HepG2 (cell line): ENCODE measurements around the gene CPED1. TPM values are rescaled to one million over a fixed set of nuclear protein-coding genes. Genes with fewer than 3 reads are reported as not detected.
"Not testable (repeated sequence)": the region's sequence is repeated elsewhere in the genome, so short reads cannot be mapped to it uniquely, and the experiment has no call there.

ENCODE experiments used
- ATAC-seq: fragments of 200-7000 bp; cut with Tn5 transposase; 3 replicates; pipeline ENCODE4 v1.9.1; 2020; ENCODE audit warnings: mild to moderate bottlenecking, moderate library complexity
- BruUV-seq: library from RNA; stranded (reverse); fragments of 400-500 nt; replicated peaks from 2 replicates; lab custom pipeline; 2021; lab: Mats Ljungman, UMichigan
- CTCF ChIA-PET: fragments of 300-600 bp; formaldehyde crosslinking; extraction: SDS; loops from one replicate; lab custom pipeline; 2021; ENCODE audit warnings: low total read pairs, inconsistent platforms, low intra/inter-chr PET ratio; lab: Yijun Ruan, JAX
- POLR2A ChIA-PET: fragments of 350-600 bp; sonication (Branson Sonifier 250); formaldehyde crosslinking; loops from one replicate; lab custom pipeline; 2020; ENCODE audit warnings: antibody characterized with exemption, inconsistent platforms; lab: Yijun Ruan, JAX
- DNase-seq: peaks from one replicate; pipeline ENCODE4 v3.0.0-alpha.2; 2015; ENCODE audit warnings: low spot score
- FAIRE-seq: peaks from 3 replicates; lab custom pipeline; 2011; peaks lifted over from hg19 to GRCh38; lab: Jason Lieb, UNC
- H2AFZ ChIP-seq: one replicate; pipeline ENCODE4 v1.6.1; 2011; ENCODE audit warnings: low read length, inconsistent platforms
- H3K27ac ChIP-seq: fragments of 300-600 bp; 3 replicates; pipeline ENCODE4 v1.8.0; 2011; ENCODE audit warnings: mixed run types, mild to moderate bottlenecking, mixed read lengths, low read length, inconsistent platforms; ENCODE audit not compliant: insufficient read depth; ENCODE audit errors: extremely low read length
- H3K27me3 ChIP-seq, 2 experiments: fragments of 200-600 bp in 1 of 2; 2 replicates in 1 of 2; 3 replicates in 1 of 2; pipeline versions ENCODE4 v1.6.0 to v1.8.0; 2011; ENCODE audit warnings: low read length in 2 of 2, mild to moderate bottlenecking in 2 of 2, moderate library complexity in 2 of 2, inconsistent platforms in 1 of 2; ENCODE audit not compliant: insufficient read depth in 2 of 2, control insufficient read depth in 1 of 2
- H3K36me3 ChIP-seq, 2 experiments: fragments of 200-600 bp in 1 of 2; replicated peaks in 1 of 2; 2 replicates in 1 of 2; 3 replicates in 1 of 2; pipeline versions ENCODE4 v1.5.1 to v1.8.0; 2011; ENCODE audit warnings: low read length in 2 of 2, inconsistent platforms in 1 of 2; ENCODE audit not compliant: insufficient read depth in 2 of 2, control insufficient read depth in 1 of 2
- H3K4me1 ChIP-seq: 2 replicates; pipeline ENCODE4 v1.5.1; 2012; ENCODE audit warnings: low read length, inconsistent platforms; ENCODE audit not compliant: insufficient read depth
- H3K4me2 ChIP-seq: 2 replicates; pipeline ENCODE4 v1.6.0; 2011; ENCODE audit warnings: low read depth, low read length, inconsistent platforms
- H3K4me3 ChIP-seq, 3 experiments: fragments of 200-600 bp in 1 of 3; sonication (generic), shearing (Covaris generic) in 1 of 3; replicated peaks in 1 of 3; 2 replicates each; pipeline ENCODE4 v1.5.1; 2011 to 2016; ENCODE audit warnings: low read length in 3 of 3, inconsistent platforms in 2 of 3, low read depth in 2 of 3, mild to moderate bottlenecking in 2 of 3, control low read depth in 1 of 3, mixed read lengths in 1 of 3; ENCODE audit not compliant: insufficient read depth in 1 of 3
- H3K79me2 ChIP-seq: one replicate; pipeline ENCODE4 v1.6.1; 2011; ENCODE audit warnings: low read length, inconsistent platforms; ENCODE audit not compliant: insufficient read depth
- H3K9ac ChIP-seq: 2 replicates; pipeline ENCODE4 v1.6.0; 2011; ENCODE audit warnings: mild to moderate bottlenecking, low read depth, low read length, inconsistent platforms; ENCODE audit not compliant: insufficient read depth
- H3K9me3 ChIP-seq: 2 replicates; pipeline ENCODE4 v1.5.1; 2012; ENCODE audit warnings: mild to moderate bottlenecking, low read length
- H4K20me1 ChIP-seq: 2 replicates; pipeline ENCODE4 v1.6.0; 2011; ENCODE audit warnings: inconsistent platforms, mild to moderate bottlenecking, low read length, moderate library complexity; ENCODE audit not compliant: insufficient read depth
- BRCA1 ChIP-seq: sonication (generic); formaldehyde crosslinking; IDR thresholded peaks from 2 replicates; pipeline ENCODE4 v1.4.0; 2020; ENCODE audit warnings: missing genetic modification reagents
- MEF2D ChIP-seq: sonication (generic); formaldehyde crosslinking; IDR thresholded peaks from 2 replicates; pipeline ENCODE4 v1.5.1; 2020; ENCODE audit warnings: mild to moderate bottlenecking, missing genetic modification reagents
- NFYB ChIP-seq: sonication (generic); formaldehyde crosslinking; IDR thresholded peaks from 2 replicates; pipeline ENCODE4 v1.4.0; 2020; ENCODE audit warnings: missing genetic modification reagents
- RARG ChIP-seq: sonication (generic); formaldehyde crosslinking; IDR thresholded peaks from 2 replicates; pipeline ENCODE4 v1.4.0; 2020; ENCODE audit warnings: low read depth, mild to moderate bottlenecking, missing genetic modification reagents
- SMARCE1 ChIP-seq: fragments of 450-650 bp; IDR thresholded peaks from 2 replicates; pipeline ENCODE4 v1.6.1; 2017; ENCODE audit warnings: borderline replicate concordance
- SNRNP70 ChIP-seq: fragments of 200-400 bp; formaldehyde crosslinking; IDR thresholded peaks from 2 replicates; pipeline ENCODE4 v1.6.1; 2017; ENCODE audit warnings: mild to moderate bottlenecking, low read depth, low read length, moderate library complexity
- SRSF4 ChIP-seq: fragments of 200-400 bp; formaldehyde crosslinking; IDR thresholded peaks from one replicate; pipeline ENCODE4 v1.6.1; 2018; ENCODE audit warnings: mild to moderate bottlenecking, low read depth, low read length, moderate library complexity; ENCODE audit not compliant: poor library complexity, severe bottlenecking
- STAT5B ChIP-seq: sonication (generic); formaldehyde crosslinking; IDR thresholded peaks from 2 replicates; pipeline ENCODE4 v1.4.0; 2020; ENCODE audit warnings: missing genetic modification reagents
- ZBTB21 ChIP-seq: sonication (generic); formaldehyde crosslinking; IDR thresholded peaks from 2 replicates; pipeline ENCODE4 v1.4.0; 2020; ENCODE audit warnings: missing genetic modification reagents
- ZNF383 ChIP-seq: sonication (generic); formaldehyde crosslinking; IDR thresholded peaks from 2 replicates; pipeline ENCODE4 v1.4.0; 2020; ENCODE audit warnings: missing genetic modification reagents, mild to moderate bottlenecking, borderline replicate concordance
- ZSCAN29 ChIP-seq: sonication (generic); formaldehyde crosslinking; conservative IDR thresholded peaks from 2 replicates; pipeline ENCODE4 v1.4.0; 2020; ENCODE audit warnings: mild to moderate bottlenecking, missing genetic modification reagents
- WGBS: methylation state at CpG from one replicate; pipeline ENCODE4 v1.1.6; 2017; ENCODE audit warnings: low lambda C conversion rate; 5-methylcytosine and 5-hydroxymethylcytosine counted together
- in situ Hi-C: cut with HindIII; loops from 2 replicates; pipeline ENCODE4 v1.10.0; 2017; ENCODE audit warnings: low pct_unique_long_range_greater_than_20kb; ENCODE audit not compliant: extremely low pct_ligation_motif_present
- intact Hi-C: fragments of 100-400 bp; cut with micrococcal nuclease; formaldehyde crosslinking; loops from one replicate; pipeline ENCODE4 v1.10.0; 2022; ENCODE audit not compliant: unreplicated experiment
- polyA plus RNA-seq, 8 experiments: library from polyadenylated mRNA; depleted of rRNA in 3 of 8; stranded (reverse) in 7 of 8; unstranded in 1 of 8; fragments of >200 nt; fragmentation: Illumina TruSeq in 4 of 8; extraction: Trizol in 4 of 8; gene quantifications; 2 replicates each; pipeline versions ENCODE4 v1.2.1 to v1.2.3, GENCODE V29; 2011 to 2016; ENCODE audit warnings: low read depth in 4 of 8, missing spikeins in 1 of 8, mixed read lengths in 1 of 8; ENCODE audit not compliant: insufficient read depth in 1 of 8
- total RNA-seq, 5 experiments: library from RNA; depleted of rRNA; stranded (reverse); fragments of >200 nt; fragmentation: Illumina TruSeq; extraction: Trizol; gene quantifications; 2 replicates each; pipeline ENCODE4 v1.2.3, GENCODE V29; 2016; ENCODE audit warnings: low read depth in 1 of 5
- TF ChIP-seq, protein P1 (sequence below): sonication (generic); formaldehyde crosslinking; IDR thresholded peaks from 2 replicates; pipeline ENCODE4 v1.5.1; 2020; ENCODE audit warnings: missing genetic modification reagents, mild to moderate bottlenecking, borderline replicate concordance

Gene CPED1
- total and polyA plus RNA-seq, 2 of the 13 experiments (the other 11 are each of a cell fraction or from before 2014, with no cell fraction given): 11.5 to 27.0 TPM

DNA sequence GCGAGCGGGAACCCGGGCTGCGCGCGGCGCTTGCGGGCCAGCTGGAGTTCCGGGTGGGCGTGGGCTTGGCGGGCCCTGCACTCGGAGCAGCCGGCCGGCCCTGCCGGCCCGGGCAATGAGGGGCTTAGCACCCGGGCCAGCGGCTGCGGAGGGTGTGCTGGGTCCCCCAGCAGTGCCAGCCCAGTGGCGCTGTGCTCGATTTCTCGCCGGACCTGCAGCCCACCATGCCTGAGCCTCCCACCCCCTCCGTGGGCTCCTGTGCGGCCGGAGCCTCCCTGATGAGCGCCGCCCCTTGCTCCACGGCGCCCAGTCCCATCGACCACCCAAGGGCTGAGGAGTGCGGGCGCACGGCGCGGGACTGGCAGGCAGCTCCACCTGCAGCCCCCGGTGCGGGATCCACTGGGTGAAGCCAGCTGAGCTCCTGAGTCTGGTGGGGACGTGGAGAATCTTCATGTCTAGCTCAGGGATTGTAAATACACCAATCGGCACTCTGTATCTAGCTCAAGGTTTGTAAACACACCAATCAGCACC lies 71.5 kb downstream of the CPED1 start:
- in situ Hi-C loops: not testable (repeated sequence)

DNA sequence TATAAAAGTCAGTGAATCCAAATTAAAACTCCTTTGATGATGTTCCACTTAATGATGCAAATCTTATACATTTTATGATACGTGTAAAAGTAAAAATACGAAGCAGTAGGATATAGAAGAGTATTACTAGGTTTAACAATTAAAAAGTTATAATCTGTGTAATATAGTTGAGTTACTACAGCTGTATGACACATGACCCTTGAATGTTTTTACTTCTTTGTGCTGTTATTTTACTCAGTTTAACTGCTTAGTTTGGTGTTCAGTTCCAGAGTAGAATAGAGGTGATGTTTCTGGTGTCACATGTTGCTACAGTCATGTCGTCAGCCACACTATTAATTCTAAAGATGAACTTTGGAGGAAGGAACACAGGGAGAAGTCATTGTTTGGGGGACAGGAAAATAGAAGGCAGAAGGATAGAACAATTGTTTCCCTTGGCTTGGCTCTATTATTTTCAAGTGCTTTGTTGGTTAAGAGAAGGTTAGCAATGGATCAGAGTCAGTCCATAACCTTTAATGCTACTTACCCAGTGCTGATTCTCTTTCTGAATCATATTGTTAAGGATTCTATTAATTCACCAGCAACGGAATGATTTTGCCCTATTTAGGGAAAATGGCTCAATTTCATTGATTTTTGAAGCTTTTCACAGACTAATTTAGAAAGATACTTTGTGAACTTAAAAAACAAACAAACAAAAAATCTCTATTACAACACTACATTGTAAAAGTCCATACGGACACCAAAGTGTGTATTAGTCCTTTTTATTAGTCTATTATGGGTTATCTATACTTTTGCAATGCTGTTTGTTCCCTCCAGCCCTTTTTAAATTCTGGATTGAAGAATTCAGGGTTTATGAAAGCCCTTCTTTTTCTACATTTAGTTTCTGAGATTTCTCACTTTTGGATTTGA lies 73.4 kb downstream of the CPED1 start:
- POLR2A ChIA-PET: interaction anchor here (0.7 to 1.7 kb wide), 4 partner anchors 11 to 111 kb away, joined by 3 to 5 read pairs (median 4); partner anchors contain the start of gene ING3
- H2AFZ ChIP-seq: peak overlapping the region; percentile 74
- H4K20me1 ChIP-seq: no peaks in the 10 kb centered on the region
- H3K9ac ChIP-seq: no peak overlapping the region
- FAIRE-seq: no peak
- peak overlapping the region; percentile 20 to 28 (median 26); a peak in 3 of 6 replicates for H3K4me3 ChIP-seq
- no peak for DNase-seq
- WGBS: 24% methylated on average over 5 of the region's 5 CpGs
- no peaks in the 10 kb centered on the region; the same call in 1 of the 2 replicates for H3K4me1 ChIP-seq
- no peaks in the 10 kb centered on the region for H3K79me2 ChIP-seq
- CTCF ChIA-PET: no interaction called here
- H3K27ac ChIP-seq: no peak overlapping the region
- intact Hi-C loops (no loop called here), in situ Hi-C loops (no loop called here)
- H3K27me3 ChIP-seq: no peaks in the 10 kb centered on the region
- ATAC-seq: no peak
- no peaks in the 10 kb centered on the region for H3K36me3 ChIP-seq
- no peaks in the 10 kb centered on the region for H3K9me3 ChIP-seq
- no TSS peak for BruUV-seq
- H3K4me2 ChIP-seq: peak overlapping the region; percentile 53; the same call in 1 of the 2 replicates
- no peak for TF ChIP-seq RARG (CRISPR knock-in tag)
- TF ChIP-seq, protein P1, sequence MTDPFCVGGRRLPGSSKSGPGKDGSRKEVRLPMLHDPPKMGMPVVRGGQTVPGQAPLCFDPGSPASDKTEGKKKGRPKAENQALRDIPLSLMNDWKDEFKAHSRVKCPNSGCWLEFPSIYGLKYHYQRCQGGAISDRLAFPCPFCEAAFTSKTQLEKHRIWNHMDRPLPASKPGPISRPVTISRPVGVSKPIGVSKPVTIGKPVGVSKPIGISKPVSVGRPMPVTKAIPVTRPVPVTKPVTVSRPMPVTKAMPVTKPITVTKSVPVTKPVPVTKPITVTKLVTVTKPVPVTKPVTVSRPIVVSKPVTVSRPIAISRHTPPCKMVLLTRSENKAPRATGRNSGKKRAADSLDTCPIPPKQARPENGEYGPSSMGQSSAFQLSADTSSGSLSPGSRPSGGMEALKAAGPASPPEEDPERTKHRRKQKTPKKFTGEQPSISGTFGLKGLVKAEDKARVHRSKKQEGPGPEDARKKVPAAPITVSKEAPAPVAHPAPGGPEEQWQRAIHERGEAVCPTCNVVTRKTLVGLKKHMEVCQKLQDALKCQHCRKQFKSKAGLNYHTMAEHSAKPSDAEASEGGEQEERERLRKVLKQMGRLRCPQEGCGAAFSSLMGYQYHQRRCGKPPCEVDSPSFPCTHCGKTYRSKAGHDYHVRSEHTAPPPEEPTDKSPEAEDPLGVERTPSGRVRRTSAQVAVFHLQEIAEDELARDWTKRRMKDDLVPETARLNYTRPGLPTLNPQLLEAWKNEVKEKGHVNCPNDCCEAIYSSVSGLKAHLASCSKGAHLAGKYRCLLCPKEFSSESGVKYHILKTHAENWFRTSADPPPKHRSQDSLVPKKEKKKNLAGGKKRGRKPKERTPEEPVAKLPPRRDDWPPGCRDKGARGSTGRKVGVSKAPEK: no peak
- no peak for TF ChIP-seq ZNF383 (CRISPR knock-in tag)
- TF ChIP-seq SRSF4: no peak
- no peak for TF ChIP-seq MEF2D (CRISPR knock-in tag)
- no peak for TF ChIP-seq SNRNP70
- TF ChIP-seq ZSCAN29 (CRISPR knock-in tag): no peak
- TF ChIP-seq STAT5B (CRISPR knock-in tag): no peak
- TF ChIP-seq BRCA1 (CRISPR knock-in tag): no peak
- no peak for TF ChIP-seq SMARCE1
- TF ChIP-seq ZBTB21 (CRISPR knock-in tag): no peak

More for the DNA sequence above, 71.5 kb downstream of the CPED1 start:
- H3K36me3 ChIP-seq, POLR2A ChIA-PET, ATAC-seq, H3K9ac ChIP-seq, H4K20me1 ChIP-seq, H3K4me1 ChIP-seq, CTCF ChIA-PET, H3K27me3 ChIP-seq, intact Hi-C loops, DNase-seq, H3K4me2 ChIP-seq, H3K4me3 ChIP-seq, H3K27ac ChIP-seq, H3K9me3 ChIP-seq, FAIRE-seq, H2AFZ ChIP-seq, BruUV-seq, H3K79me2 ChIP-seq: not testable (repeated sequence)
- TF ChIP-seq NFYB (CRISPR knock-in tag): 0 out of 2 replicates have a peak, but pooled peaks have one; percentile 2
- 100% methylated on average over 5 of the region's 40 CpGs for WGBS
